ENCODE results near the gene ZSWIM8.

ZSWIM8 gene

GRCh38 chr10:73796766-73797165 is 11.4 kb downstream of the ZSWIM8 start:
- no peak for DNase-seq (ENCODE audit: low read depth in 2 of 2)

- DNase-seq (ENCODE audit: low read depth in 2 of 2) = no peak
Measured at GRCh38 chr10:73797324-73798025, 12.1 kb downstream of the ZSWIM8 start.

DNA sequence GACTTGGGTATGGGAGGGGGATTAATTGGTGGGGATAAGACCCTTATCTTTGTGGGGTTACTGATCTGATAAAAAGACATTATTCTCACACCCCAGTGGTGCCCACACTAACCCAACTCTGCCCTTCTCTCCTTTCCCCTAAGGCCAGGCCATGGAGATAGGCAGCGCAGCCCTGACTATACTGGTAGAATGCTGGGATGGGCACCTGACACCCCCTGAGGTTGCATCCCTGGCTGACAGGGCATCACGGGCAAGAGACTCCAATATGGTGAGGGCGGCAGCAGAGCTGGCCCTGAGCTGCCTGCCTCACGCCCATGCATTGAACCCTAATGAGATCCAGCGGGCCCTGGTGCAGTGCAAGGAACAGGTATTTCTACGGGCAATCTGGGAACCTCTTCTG is 12.7 kb downstream of the ZSWIM8 start:
- no peak for DNase-seq (ENCODE audit: low read depth in 2 of 2)

DNA sequence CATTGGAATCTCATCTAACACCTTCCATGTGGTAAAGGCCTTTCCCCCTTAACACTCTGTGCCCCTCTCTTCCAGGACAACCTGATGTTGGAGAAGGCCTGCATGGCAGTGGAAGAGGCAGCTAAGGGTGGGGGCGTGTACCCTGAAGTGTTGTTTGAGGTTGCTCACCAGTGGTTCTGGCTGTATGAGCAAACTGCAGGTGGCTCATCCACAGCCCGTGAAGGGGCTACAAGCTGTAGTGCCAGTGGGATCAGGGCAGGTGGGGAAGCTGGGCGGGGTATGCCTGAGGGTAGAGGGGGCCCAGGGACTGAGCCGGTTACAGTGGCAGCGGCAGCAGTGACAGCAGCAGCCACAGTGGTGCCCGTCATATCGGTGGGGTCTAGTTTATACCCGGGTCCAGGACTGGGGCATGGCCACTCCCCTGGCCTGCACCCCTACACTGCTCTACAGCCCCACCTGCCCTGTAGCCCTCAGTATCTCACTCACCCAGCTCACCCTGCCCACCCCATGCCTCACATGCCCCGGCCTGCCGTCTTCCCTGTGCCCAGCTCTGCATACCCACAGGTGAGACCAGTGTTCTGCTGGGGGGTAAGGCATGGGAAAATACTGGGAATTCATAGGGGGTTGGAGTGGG is 13.6 kb downstream of the ZSWIM8 start:
- no peak for DNase-seq (ENCODE audit: low read depth in 2 of 2)

DNA sequence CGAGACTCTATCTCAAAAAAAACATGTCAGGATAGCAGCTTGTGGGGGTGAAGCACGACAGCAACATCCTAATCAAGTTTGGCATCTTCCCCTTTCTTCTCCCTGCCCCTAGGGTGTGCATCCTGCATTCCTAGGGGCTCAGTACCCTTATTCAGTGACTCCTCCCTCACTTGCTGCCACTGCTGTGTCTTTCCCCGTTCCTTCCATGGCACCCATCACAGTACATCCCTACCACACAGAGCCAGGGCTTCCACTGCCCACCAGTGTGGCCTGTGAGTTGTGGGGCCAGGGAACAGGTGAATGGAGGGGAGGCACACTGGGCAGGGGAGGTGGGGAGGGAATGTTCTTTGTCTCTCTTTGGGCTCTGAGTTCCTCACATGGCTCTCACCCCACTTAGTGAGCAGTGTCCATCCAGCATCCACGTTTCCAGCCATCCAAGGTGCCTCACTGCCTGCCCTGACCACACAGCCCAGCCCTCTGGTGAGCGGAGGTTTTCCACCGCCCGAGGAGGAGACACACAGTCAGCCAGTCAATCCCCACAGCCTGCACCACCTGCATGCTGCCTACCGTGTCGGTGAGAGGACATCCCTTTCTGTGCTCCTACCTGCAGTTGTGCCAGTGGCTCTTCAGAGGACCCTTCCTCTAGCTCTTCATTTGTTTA is 14.6 kb downstream of the ZSWIM8 start:
- no peak for DNase-seq (ENCODE audit: low read depth in 2 of 2)

DNA sequence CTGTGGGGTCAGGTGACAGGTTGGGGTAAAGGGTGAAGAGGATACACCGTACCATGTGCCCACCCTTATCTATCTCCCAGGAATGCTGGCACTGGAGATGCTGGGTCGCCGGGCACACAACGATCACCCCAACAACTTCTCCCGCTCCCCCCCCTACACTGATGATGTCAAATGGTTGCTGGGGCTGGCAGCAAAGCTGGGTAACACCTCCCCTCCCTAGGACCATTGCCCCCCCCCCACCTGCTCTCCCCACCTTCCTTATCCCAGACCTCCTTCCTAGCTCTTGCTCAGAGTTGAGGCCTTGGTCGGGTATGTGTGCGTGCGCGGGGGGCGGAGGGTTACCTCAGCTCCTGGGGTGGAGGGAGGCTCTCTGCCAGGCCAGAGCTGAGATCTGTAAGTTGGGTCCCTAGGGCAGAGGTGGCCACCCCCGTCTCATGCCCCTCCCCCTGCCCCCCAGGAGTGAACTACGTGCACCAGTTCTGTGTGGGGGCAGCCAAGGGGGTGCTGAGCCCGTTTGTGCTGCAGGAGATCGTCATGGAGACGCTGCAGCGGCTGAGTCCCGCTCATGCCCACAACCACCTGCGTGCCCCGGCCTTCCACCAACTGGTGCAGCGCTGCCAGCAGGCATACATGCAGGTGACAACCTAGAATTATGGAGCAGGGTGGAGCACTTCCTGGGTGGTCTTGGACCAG is 15.3 kb downstream of the ZSWIM8 start:
- DNase-seq (ENCODE audit: low read depth in 2 of 2) = no peak

- no peak for DNase-seq (ENCODE audit: low read depth in 2 of 2)
Measured at GRCh38 chr10:73801253-73801590, 15.8 kb downstream of the ZSWIM8 start.

DNA sequence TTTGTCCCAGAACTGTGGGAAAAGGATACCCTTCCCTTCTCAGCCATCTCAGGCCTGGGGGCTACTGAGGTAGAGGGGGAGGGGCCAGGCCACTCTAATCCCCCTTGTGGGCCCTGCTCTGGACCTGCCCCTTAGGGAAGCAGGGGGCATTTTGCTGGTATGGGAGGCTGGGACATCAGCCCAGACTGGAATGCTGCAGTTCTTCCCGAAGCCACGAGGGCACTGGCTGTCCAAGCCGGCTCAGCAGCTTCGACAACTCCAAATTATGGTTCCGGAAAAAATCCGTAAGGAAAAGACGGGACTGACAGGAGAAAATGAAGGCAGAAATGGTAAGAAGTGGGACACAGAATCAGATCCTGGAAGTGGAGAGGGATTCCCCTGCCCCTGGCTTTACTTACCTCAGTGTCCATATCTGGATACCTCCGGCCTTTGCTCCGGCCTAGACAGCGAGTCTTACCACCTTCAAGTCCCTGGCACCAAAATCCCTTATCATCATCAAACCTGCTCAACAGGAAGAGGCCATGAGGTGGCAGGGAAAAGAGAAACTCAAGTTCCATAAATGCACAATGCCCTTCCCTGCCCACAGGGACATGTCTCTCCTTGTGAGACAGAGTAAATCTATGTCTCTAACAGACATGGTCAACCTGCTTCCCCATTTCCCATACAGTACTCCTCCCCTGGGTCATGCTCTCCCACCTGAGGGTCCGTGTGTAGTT is 17.0 kb downstream of the ZSWIM8 start:
- DNase-seq (ENCODE audit: low read depth in 2 of 2) = no peak

DNA sequence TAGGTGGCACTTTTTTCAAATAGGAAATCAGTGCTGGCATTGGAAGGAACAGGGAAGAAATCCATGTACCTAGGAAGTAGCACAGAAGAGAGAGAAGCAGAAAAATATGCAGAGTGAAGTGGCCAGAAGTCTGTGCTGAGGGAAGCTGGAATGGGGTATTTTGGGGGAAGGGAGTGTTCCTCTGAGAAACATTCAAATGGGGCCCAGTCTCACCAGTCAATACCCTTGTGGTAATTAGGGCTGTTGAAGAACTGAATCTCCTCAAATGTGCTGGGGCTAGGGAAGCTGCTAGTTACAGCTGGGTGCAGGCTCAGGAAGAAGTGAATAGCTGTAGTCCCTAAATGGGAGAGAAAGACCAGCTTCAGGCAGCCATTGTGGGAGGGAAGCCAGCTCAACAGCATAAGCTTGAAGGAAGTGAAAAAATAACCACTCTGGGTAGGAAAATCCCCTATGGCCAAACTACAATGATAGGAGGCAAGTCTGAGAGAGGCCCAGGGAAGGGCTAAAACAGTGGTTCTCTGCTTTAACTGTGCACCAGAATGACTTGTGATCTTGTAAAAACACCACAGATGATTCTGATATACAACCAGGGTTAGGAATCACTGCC is 18.4 kb downstream of the ZSWIM8 start:
- DNase-seq (ENCODE audit: low read depth in 2 of 2) = no peak

DNA sequence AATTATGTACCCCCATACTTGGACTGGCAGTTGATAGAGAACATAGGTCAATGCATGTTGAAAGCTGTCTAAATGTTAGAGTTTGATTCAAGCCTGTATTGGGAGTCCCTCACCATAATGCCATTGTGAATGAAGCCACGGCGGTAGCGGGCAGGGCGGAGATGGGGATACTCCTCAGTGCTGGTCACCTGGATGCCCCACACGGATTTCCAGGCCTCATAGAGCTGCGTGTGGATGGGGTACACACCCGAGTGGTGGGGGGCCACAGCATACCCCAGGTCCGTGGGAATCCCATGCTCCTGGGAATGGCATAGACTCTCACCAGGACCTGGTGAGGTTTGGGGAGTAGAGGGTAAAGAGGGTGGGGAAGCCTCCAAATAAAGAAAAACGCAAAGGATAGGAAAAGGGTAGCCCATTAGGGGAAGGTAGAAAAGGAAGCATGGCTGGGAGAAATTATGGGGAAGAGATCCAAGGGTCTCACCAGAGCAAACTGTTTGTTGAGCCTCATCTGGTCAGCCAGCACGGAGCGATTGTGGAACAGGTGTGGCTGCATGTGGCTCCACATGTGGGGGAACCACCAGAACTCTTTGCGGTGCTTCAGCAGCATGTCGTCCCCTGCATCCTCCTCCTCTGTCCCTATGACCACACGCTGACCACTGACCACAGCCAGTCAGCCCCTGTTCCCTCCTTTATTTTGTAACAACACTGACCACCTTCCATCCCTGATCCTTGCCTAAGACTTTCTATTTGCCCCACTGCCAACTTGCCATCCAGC is 21.0 kb downstream of the ZSWIM8 start:
- no peak for DNase-seq (ENCODE audit: low read depth in 2 of 2)

DNA sequence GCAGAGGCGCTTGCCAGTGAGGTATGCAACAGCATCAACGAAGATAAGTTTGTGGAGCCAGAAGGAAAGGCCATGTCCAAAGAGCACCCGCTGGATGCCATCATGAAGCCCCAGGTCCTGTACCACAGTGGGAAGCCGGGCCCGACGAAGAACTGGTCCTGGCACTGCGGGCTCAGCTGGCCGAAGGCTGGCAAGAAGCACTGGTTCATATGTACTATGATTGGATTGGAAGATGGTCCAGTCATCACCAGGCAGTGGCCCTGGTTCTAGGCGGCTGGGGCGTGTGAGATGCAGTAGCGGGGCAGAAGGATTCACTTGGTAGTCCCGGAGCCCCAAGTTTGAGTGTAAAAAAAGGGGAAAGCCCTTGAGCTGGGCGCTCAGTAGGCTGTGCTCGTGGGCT is 22.1 kb downstream of the ZSWIM8 start:
- DNase-seq (ENCODE audit: low read depth in 2 of 2) = no peak

GRCh38 chr10:73808021-73808815 is 22.8 kb downstream of the ZSWIM8 start:
- DNase-seq (ENCODE audit: low read depth in 2 of 2) = no peak

GRCh38 chr10:73809061-73809818 is 23.8 kb downstream of the ZSWIM8 start:
- DNase-seq (ENCODE audit: low read depth in 2 of 2) = no peak

DNA sequence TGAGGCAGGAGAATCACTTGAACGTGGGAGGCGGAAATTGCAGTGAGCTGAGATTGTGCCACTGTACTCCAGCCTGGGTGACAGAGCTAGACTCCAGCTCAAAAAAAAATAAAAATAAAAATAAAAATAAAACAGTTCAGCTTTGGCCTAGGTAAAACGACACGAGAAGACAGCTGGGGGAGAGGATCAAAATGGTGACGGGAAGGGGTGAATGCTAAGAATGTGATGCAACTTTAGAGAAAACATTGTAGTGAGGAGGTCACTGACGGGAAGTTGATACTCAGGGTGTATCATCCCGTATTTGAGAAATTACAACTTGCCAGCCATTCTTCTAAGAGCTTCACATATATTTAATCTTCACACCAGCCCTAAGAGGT is 24.9 kb downstream of the ZSWIM8 start:
- DNase-seq (ENCODE audit: low read depth in 2 of 2) = no peak

GRCh38 chr10:73810735-73811465 is 25.5 kb downstream of the ZSWIM8 start:
- DNase-seq (ENCODE audit: low read depth in 2 of 2) = peak; percentile 41 to 46

DNA sequence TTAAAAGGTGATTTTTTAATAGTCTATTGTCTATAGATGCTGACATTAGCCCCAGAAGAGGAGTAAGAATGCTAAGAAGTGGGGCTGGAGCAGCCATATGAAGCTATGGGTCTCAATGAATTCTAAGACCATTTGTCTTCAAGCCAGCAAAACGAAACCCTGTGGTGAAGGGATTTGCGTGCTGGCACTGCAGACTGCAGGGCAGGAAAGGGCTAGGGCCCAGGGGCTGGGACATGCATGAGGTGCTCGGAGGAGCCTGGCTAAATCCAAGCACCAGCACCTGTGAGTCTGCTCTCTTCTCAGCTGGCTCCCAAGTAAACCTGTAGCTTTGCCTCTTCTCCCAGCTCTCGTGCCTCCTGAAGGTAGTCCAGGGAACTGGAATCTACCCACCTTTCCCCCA is 27.3 kb downstream of the ZSWIM8 start:
- DNase-seq (ENCODE audit: low read depth in 2 of 2) = no peak

DNA sequence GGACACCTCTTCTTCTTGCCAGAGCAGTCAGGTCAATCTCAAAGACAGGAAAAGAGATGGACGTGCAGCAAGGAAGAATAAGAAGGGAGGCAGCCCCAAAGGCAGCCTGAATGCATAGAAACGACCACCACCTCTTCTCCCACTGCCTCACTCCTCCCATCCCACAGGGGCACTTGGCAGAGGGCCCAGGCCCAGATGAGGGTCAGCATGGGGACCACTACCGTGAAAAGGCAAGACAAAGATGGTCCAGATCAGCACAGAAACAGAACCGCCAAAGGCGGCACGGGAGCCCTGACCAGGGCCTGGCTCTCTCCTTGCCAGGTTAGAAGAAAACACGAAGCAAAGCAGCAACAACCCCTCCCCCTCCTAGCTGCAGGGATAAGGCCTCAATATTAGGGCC is 27.9 kb downstream of the ZSWIM8 start:
- DNase-seq (ENCODE audit: low read depth in 2 of 2) = no peak

DNA sequence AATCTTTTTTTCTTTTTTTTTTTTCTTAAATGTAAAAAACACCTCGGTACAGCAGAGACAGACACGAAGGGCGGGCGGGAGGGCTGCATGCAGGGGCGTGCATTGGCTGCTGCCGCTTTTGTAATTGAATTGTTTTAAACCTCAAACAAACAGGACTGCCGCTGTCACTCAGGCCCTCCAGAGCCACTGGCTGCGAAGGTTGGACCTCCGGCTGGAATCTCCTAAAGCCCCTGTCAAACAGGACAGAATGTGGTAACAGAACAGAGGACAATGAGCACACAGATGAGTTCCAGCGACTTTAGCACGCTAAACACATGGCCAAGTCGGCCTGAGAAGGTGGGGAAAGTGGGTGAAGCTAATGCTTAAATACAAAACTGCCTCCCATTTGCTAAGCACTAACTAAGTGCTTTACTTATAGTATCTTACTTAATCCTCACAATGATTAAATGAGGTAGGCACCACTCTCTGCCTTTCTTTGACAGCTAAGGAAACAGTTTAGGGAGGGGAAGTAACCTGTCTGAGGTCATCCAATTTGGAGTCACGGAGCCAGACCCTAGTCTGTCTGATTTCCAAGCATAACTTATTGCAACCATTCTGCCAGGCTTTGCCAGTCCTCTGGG is 29.0 kb downstream of the ZSWIM8 start:
- no peak for DNase-seq (ENCODE audit: low read depth in 2 of 2)
